Lung (tissue), 12 donors: ENCODE results near the gene PLCB4. TPM values are rescaled to one million over a fixed set of nuclear protein-coding genes. Genes with fewer than 3 reads are reported as not detected.

ENCODE experiments used
- ATAC-seq: fragments of 200-7000 bp; cut with Tn5 transposase; one replicate; pipeline ENCODE4 v1.9.1; 2020; ENCODE audit warnings: moderate number of reproducible peaks; ENCODE audit not compliant: insufficient read depth, low FRiP score
- DNase-seq, 3 donors: peaks; one replicate each; pipeline ENCODE4 v3.0.0-alpha.2; 2013 to 2017
- H3K27ac ChIP-seq, 2 donors: one replicate each; pipeline ENCODE4 v1.5.1; 2013; ENCODE audit warnings: mild to moderate bottlenecking in 2 of 2, moderate library complexity in 2 of 2, control low read depth in 1 of 2, inconsistent platforms in 1 of 2, low read depth in 1 of 2, low read length in 1 of 2
- H3K27me3 ChIP-seq, 3 donors: one replicate each; pipeline ENCODE4 v1.5.1; 2013; ENCODE audit warnings: low read length in 2 of 3; ENCODE audit not compliant: control insufficient read depth in 3 of 3, insufficient read depth in 3 of 3
- H3K36me3 ChIP-seq, 4 donors: one replicate each; pipeline ENCODE4 v1.5.1; 2013; ENCODE audit warnings: low read length in 4 of 4, mild to moderate bottlenecking in 1 of 4, moderate library complexity in 1 of 4; ENCODE audit not compliant: control insufficient read depth in 4 of 4, insufficient read depth in 4 of 4
- H3K4me1 ChIP-seq, 5 donors: one replicate each; pipeline ENCODE4 v1.5.1; 2013; ENCODE audit warnings: low read length in 5 of 5, mild to moderate bottlenecking in 2 of 5, moderate library complexity in 1 of 5; ENCODE audit not compliant: control insufficient read depth in 5 of 5, insufficient read depth in 5 of 5
- H3K4me3 ChIP-seq: one replicate; pipeline ENCODE4 v1.5.1; 2013; ENCODE audit warnings: mild to moderate bottlenecking, control low read depth, moderate library complexity
- H3K9ac ChIP-seq, 2 donors: one replicate each; pipeline ENCODE4 v1.5.1; 2013; ENCODE audit warnings: low read length in 2 of 2, control low read depth in 1 of 2; ENCODE audit not compliant: insufficient read depth in 1 of 2
- H3K9me3 ChIP-seq, 4 donors: one replicate each; pipeline ENCODE4 v1.5.1; 2013; ENCODE audit warnings: low read length in 3 of 4, mild to moderate bottlenecking in 1 of 4, moderate library complexity in 1 of 4; ENCODE audit not compliant: control insufficient read depth in 4 of 4, insufficient read depth in 3 of 4
- WGBS, 2 donors: extraction: QIAGEN DNeasy Blood & Tissue Kit; methylation state at CpG; one replicate each; pipeline ENCODE4 v1.1.7; 2013; 5-methylcytosine and 5-hydroxymethylcytosine counted together
- polyA plus RNA-seq, 2 donors: library from polyadenylated mRNA; stranded (reverse); fragments of 200-250 nt; gene quantifications; one replicate each; pipeline ENCODE4 v1.2.1, GENCODE V29; 2013
- total RNA-seq, 2 donors: library from RNA; depleted of rRNA in 1 of 2; stranded (reverse); fragments of >200 nt in 1 of 2; gene quantifications; one replicate each; pipeline ENCODE4 v1.2.1, GENCODE V29; 2014 to 2021
- TF ChIP-seq, protein P1 (sequence below): IDR thresholded peaks from 2 replicates; pipeline ENCODE4 v1.5.1; 2012; ENCODE audit warnings: mild to moderate bottlenecking; ENCODE audit errors: control extremely low read depth, extremely low read depth
- donor health status: control.
- donor health status: control.
- donor health status: Bipolar disorder and iron deficiency.
- donor health status: healthy.
- donor health status: DM: yes; HTN: yes; CAD: no.

Gene PLCB4
- total and polyA plus RNA-seq, 4 donors = 2.1 to 18.6 (median 5.6) TPM

GRCh38 chr20:9112541-9113515, 43.9 kb downstream of the PLCB4 start:
- no peaks in the 10 kb centered on the region for H3K27me3 ChIP-seq
- TF ChIP-seq, protein P1, sequence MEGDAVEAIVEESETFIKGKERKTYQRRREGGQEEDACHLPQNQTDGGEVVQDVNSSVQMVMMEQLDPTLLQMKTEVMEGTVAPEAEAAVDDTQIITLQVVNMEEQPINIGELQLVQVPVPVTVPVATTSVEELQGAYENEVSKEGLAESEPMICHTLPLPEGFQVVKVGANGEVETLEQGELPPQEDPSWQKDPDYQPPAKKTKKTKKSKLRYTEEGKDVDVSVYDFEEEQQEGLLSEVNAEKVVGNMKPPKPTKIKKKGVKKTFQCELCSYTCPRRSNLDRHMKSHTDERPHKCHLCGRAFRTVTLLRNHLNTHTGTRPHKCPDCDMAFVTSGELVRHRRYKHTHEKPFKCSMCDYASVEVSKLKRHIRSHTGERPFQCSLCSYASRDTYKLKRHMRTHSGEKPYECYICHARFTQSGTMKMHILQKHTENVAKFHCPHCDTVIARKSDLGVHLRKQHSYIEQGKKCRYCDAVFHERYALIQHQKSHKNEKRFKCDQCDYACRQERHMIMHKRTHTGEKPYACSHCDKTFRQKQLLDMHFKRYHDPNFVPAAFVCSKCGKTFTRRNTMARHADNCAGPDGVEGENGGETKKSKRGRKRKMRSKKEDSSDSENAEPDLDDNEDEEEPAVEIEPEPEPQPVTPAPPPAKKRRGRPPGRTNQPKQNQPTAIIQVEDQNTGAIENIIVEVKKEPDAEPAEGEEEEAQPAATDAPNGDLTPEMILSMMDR = no peak
- ATAC-seq = no peak
- H3K9ac ChIP-seq = no peak overlapping the region
- 33 to 44% methylated on average over 6 of the region's 6 CpGs for WGBS, 2 donors
- H3K27ac ChIP-seq = peak overlapping the region in 1 of 2 donors; percentile 81
- H3K36me3 ChIP-seq = no peaks in the 10 kb centered on the region
- DNase-seq = peak; percentile 49 to 79 (median 77)
- H3K4me3 ChIP-seq = no peak overlapping the region
- peaks cover 0 to 41% (median 9%) of the 10 kb centered on the region in 5 donors for H3K4me1 ChIP-seq
- H3K9me3 ChIP-seq = no peaks in the 10 kb centered on the region

GRCh38 chr20:9114709-9115108, 45.8 kb downstream of the PLCB4 start:
- no peak for DNase-seq
- no peaks in the 10 kb centered on the region for H3K27me3 ChIP-seq
- H3K4me3 ChIP-seq = no peak overlapping the region
- no peaks in the 10 kb centered on the region for H3K36me3 ChIP-seq
- H3K9ac ChIP-seq = no peak overlapping the region
- TF ChIP-seq, protein P1 = no peak
- 75 to 79% methylated on average over 4 of the region's 4 CpGs for WGBS, 2 donors
- no peak for ATAC-seq
- peaks cover 0 to 30% (median 9%) of the 10 kb centered on the region in 5 donors for H3K4me1 ChIP-seq
- H3K9me3 ChIP-seq = no peaks in the 10 kb centered on the region
- no peak overlapping the region for H3K27ac ChIP-seq

DNA sequence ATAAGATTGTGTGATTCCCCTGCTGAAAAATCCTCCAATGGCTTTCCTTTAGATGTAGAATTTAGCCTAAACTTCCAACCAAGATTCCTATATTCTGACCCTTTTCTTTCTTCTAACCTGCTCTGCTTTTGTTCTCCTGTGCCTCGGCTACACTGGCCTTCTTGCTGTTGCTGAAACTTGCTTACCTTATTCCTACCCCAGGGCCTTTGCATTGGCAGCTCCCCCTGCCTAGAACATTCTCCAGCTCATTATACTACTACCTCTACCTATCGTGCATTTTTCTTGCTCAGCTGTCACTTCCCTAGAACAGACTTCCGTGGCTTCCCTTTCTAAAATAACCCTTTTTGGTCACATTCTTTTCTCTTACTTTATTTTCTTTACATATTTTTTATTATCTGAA, 48.7 kb downstream of the PLCB4 start:
- ATAC-seq = no peak
- H3K27ac ChIP-seq = peak overlapping the region in 1 of 2 donors; percentile 2
- WGBS, 2 donors = 71 to 83% methylated on average over 3 of the region's 3 CpGs
- no peaks in the 10 kb centered on the region for H3K27me3 ChIP-seq
- TF ChIP-seq, protein P1 = no peak
- no peak overlapping the region for H3K9ac ChIP-seq
- H3K4me3 ChIP-seq = no peak overlapping the region
- no peaks in the 10 kb centered on the region for H3K36me3 ChIP-seq
- H3K4me1 ChIP-seq = peaks cover 0 to 14% (median 4%) of the 10 kb centered on the region in 5 donors
- H3K9me3 ChIP-seq = no peaks in the 10 kb centered on the region
- no peak for DNase-seq
